ENCODE data around the gene KIF15. TPM values are rescaled to one million over a fixed set of nuclear protein-coding genes. Genes with fewer than 3 reads are reported as not detected.

Gene KIF15, protein sequence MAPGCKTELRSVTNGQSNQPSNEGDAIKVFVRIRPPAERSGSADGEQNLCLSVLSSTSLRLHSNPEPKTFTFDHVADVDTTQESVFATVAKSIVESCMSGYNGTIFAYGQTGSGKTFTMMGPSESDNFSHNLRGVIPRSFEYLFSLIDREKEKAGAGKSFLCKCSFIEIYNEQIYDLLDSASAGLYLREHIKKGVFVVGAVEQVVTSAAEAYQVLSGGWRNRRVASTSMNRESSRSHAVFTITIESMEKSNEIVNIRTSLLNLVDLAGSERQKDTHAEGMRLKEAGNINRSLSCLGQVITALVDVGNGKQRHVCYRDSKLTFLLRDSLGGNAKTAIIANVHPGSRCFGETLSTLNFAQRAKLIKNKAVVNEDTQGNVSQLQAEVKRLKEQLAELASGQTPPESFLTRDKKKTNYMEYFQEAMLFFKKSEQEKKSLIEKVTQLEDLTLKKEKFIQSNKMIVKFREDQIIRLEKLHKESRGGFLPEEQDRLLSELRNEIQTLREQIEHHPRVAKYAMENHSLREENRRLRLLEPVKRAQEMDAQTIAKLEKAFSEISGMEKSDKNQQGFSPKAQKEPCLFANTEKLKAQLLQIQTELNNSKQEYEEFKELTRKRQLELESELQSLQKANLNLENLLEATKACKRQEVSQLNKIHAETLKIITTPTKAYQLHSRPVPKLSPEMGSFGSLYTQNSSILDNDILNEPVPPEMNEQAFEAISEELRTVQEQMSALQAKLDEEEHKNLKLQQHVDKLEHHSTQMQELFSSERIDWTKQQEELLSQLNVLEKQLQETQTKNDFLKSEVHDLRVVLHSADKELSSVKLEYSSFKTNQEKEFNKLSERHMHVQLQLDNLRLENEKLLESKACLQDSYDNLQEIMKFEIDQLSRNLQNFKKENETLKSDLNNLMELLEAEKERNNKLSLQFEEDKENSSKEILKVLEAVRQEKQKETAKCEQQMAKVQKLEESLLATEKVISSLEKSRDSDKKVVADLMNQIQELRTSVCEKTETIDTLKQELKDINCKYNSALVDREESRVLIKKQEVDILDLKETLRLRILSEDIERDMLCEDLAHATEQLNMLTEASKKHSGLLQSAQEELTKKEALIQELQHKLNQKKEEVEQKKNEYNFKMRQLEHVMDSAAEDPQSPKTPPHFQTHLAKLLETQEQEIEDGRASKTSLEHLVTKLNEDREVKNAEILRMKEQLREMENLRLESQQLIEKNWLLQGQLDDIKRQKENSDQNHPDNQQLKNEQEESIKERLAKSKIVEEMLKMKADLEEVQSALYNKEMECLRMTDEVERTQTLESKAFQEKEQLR (N-terminal part only)
- 1 to 10 TPM in 1 of 2 donors, under 1 TPM in 1; 0.42 to 2.4 TPM for total RNA-seq

DNA sequence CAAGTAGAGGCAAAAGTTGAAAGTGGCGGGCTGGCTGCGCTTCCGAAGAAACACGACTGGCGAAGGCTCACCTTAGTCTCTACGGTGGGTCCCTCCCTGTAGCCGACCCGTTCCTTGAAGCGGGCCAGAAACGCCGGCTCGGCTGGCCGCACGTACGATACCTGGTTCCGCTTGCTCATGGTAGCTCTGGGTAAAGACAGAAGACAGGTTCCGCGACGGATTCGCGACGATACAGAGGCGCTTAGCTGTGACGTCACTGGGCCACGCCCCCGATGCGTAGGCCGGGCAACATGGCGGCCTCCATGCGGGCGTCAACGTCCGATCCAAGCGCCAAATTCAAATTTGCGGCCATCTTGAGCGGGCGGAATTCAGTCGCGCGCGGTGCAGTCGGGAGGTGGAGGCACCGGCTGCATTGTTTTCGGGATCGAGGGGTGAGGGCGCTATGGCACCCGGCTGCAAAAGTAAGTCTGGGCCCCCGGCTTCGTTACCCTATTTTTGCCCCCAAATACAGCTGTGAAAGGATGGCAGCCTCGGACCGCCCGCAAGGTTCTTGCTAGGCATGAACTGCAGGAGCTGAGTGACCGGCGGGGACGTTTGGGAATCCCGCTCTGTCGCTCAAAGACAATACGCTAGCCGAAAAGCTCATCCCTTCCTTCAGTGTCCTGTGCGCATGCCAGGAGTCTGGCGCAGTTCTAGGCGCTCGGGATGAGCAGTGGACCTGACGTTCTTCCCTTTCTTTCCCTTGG lies at the start of gene KIF15, which contains the start of gene KIAA1143:
Gene KIF15 (plus strand): TSS at position 371 of the 746 bp plus-strand sequence. CDS start 72 bp downstream, at position 443.
Gene KIAA1143 (minus strand): TSS at position 196 of the 746 bp plus-strand sequence. CDS start 17 bp downstream, at position 179.
- DNase-seq (ENCODE audit: low spot score) (peak; percentile 72), ATAC-seq (ENCODE audit: insufficient number of reproducible peaks, low FRiP score, low read depth) (peak; percentile 98)
- Histone ChIP-seq H3K27ac (peak within 1 kb of the TSS in 1 of 2 donors; percentile 39), H3K27me3 (replicated peaks; ENCODE audit: insufficient read depth) (no peaks in the 10 kb centered on the region), H3K9me3 (no peaks in the 10 kb centered on the region), H3K4me3 (peak within 1 kb of the TSS; percentile 83), H3K4me1 (ENCODE audit: control insufficient read depth in 1 of 2, low read depth in 2 of 2) (peaks cover 5 to 13% of the 10 kb centered on the region in 2 donors), H3K36me3 (no peaks in the 10 kb centered on the region)
- TF ChIP-seq, protein P1, sequence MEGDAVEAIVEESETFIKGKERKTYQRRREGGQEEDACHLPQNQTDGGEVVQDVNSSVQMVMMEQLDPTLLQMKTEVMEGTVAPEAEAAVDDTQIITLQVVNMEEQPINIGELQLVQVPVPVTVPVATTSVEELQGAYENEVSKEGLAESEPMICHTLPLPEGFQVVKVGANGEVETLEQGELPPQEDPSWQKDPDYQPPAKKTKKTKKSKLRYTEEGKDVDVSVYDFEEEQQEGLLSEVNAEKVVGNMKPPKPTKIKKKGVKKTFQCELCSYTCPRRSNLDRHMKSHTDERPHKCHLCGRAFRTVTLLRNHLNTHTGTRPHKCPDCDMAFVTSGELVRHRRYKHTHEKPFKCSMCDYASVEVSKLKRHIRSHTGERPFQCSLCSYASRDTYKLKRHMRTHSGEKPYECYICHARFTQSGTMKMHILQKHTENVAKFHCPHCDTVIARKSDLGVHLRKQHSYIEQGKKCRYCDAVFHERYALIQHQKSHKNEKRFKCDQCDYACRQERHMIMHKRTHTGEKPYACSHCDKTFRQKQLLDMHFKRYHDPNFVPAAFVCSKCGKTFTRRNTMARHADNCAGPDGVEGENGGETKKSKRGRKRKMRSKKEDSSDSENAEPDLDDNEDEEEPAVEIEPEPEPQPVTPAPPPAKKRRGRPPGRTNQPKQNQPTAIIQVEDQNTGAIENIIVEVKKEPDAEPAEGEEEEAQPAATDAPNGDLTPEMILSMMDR (IDR thresholded peaks at IDR 0.05): no peak

DNA sequence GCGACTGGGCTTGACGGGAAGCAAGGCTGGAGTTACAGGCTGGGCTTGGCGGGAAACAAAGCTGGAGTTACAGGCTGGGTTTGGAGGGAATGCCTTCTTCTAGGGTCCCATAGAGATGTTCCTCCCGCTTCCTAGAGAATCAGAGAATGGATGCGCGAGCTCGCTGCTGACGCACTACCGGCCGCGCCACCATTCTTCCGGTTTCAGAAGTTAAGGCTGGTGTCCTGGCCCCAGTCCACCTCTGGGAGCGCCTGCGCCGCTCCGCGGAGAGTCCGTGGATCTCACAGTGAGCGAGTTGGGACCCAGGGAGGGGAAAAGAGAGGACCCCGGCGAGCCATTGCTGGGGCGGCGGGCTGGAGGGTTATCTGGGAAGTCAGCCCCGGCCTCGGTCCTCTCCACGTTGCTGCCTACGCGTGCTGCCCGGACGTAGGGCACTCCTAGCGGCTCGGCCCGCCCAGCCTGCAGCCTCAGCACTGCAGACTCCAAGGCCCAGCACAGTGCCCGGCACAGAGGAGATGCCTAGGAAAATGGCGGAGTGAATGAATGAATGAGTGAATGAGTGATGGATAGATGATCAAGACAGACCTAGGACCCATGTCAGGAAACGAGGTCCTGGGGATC lies 49.0 kb upstream of the KIF15 start, which contains the start of gene ZNF502:
Gene ZNF502 (plus strand): TSS at position 206 of the 621 bp plus-strand sequence. CDS start 7,602 bp downstream, outside the sequence.
- no peaks in the 10 kb centered on the region for H3K27me3 ChIP-seq (replicated peaks; ENCODE audit: insufficient read depth)
- peak within 1 kb of the TSS; percentile 86 for H3K4me3 ChIP-seq
- H3K4me1 ChIP-seq (ENCODE audit: control insufficient read depth in 1 of 2, low read depth in 2 of 2): peaks cover 0 to 5% of the 10 kb centered on the region in 2 donors
- no peaks in the 10 kb centered on the region for H3K36me3 ChIP-seq
- peak within 1 kb of the TSS; percentile 7 to 60 for H3K27ac ChIP-seq
- TF ChIP-seq, protein P1 (IDR thresholded peaks at IDR 0.05): peak; percentile 45
- DNase-seq (ENCODE audit: low spot score) (peak; percentile 19), ATAC-seq (ENCODE audit: insufficient number of reproducible peaks, low FRiP score, low read depth) (peak; percentile 82)
- peaks cover 18% of the 10 kb centered on the region for H3K9me3 ChIP-seq

DNA sequence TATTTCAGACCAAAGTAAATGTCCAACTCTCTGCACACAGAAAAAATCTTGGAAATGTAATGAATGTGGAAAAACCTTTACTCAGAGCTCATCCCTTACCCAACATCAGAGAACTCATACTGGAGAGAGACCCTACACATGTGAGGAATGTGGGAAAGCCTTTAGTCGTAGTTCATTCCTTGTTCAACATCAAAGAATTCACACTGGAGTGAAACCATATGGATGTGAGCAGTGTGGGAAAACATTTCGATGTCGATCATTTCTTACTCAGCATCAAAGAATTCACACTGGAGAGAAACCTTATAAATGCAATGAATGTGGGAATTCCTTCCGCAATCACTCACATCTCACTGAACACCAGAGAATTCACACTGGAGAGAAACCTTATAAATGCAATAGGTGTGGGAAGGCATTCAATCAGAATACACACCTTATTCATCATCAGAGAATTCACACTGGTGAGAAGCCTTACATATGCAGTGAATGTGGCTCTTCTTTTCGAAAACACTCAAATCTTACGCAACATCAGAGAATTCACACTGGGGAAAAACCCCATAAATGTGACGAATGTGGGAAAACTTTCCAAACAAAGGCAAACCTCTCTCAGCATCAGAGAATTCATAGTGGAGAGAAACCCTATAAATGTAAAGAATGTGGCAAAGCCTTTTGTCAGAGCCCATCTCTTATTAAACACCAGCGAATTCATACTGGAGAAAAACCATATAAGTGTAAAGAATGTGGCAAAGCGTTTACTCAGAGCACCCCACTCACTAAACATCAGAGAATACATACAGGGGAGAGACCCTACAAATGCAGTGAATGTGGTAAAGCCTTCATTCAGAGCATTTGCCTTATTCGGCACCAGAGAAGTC lies 40.1 kb upstream of the KIF15 start:
- DNase-seq (ENCODE audit: low spot score) (no peak), ATAC-seq (ENCODE audit: insufficient number of reproducible peaks, low FRiP score, low read depth) (no peak)
- Histone ChIP-seq H3K36me3 (peaks cover 36% of the 10 kb centered on the region), H3K4me1 (ENCODE audit: control insufficient read depth in 1 of 2, low read depth in 2 of 2) (no peaks in the 10 kb centered on the region), H3K9me3 (peaks cover 87% of the 10 kb centered on the region), H3K27ac (no peak overlapping the region), H3K4me3 (peak overlapping the region; percentile 22), H3K27me3 (replicated peaks; ENCODE audit: insufficient read depth) (no peaks in the 10 kb centered on the region)
- TF ChIP-seq, protein P1 (IDR thresholded peaks at IDR 0.05): no peak

DNA sequence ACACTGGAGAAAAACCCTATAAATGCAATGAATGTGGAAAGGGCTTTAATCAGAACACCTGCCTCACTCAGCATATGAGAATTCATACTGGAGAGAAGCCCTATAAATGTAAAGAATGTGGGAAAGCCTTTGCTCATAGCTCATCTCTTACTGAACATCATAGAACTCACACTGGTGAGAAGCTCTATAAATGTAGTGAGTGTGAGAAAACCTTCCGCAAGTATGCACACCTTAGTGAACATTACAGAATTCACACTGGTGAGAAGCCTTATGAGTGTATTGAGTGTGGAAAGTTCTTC lies 39.5 kb upstream of the KIF15 start:
- DNase-seq (ENCODE audit: low spot score) (no peak), ATAC-seq (ENCODE audit: insufficient number of reproducible peaks, low FRiP score, low read depth) (no peak)
- Histone ChIP-seq H3K27me3 (replicated peaks; ENCODE audit: insufficient read depth) (no peaks in the 10 kb centered on the region), H3K4me1 (ENCODE audit: control insufficient read depth in 1 of 2, low read depth in 2 of 2) (no peaks in the 10 kb centered on the region), H3K9me3 (peaks cover 83% of the 10 kb centered on the region), H3K4me3 (no peak overlapping the region), H3K36me3 (peaks cover 36% of the 10 kb centered on the region), H3K27ac (no peak overlapping the region)
- TF ChIP-seq, protein P1 (IDR thresholded peaks at IDR 0.05): no peak
